Lower lobe of right lung (tissue), 2 donors: ENCODE data around the gene RAB6A. TPM values are rescaled to one million over a fixed set of nuclear protein-coding genes. Genes with fewer than 3 reads are reported as not detected.

Experiments
- ATAC-seq, 2 donors: fragments of 200-7000 bp; cut with Tn5 transposase; one replicate each; pipeline ENCODE4 v1.9.1; 2020 to 2022; ENCODE audit warnings: mild to moderate bottlenecking in 2 of 2, moderate library complexity in 2 of 2
- DNase-seq: peaks from one replicate; pipeline ENCODE4 v3.0.0-alpha.2; 2020
- H3K27ac ChIP-seq: fragments of 200-600 bp; one replicate; pipeline ENCODE4 v1.8.0; 2022
- H3K27me3 ChIP-seq: fragments of 200-600 bp; one replicate; pipeline ENCODE4 v1.8.0; 2022; ENCODE audit warnings: low read depth
- H3K36me3 ChIP-seq: fragments of 200-600 bp; one replicate; pipeline ENCODE4 v1.8.0; 2022; ENCODE audit warnings: mild to moderate bottlenecking
- H3K4me1 ChIP-seq: fragments of 200-600 bp; one replicate; pipeline ENCODE4 v1.8.0; 2022
- H3K4me3 ChIP-seq: fragments of 200-600 bp; one replicate; pipeline ENCODE4 v1.8.0; 2022; ENCODE audit warnings: mild to moderate bottlenecking
- H3K9me3 ChIP-seq: fragments of 200-600 bp; one replicate; pipeline ENCODE4 v1.8.0; 2022
- intact Hi-C: fragments of 100-400 bp; cut with DNase I; formaldehyde crosslinking; loops from one replicate; pipeline ENCODE4 v1.11.0; 2022
- total RNA-seq: library from RNA; stranded (reverse); fragmentation: NEBNext Ultra II Directional; extraction: Animal tissue kit (Norgen Biotek cat#: 25700); gene quantifications from one replicate; pipeline ENCODE4 v1.2.1, GENCODE V29; 2021
- TF ChIP-seq, protein P1 (sequence below): fragments of 200-600 bp; IDR thresholded peaks from one replicate; pipeline ENCODE4 v1.8.0; 2022; ENCODE audit warnings: antibody characterized with exemption, mild to moderate bottlenecking
- donor health status: DM: no; HTN: yes; CAD: no; lungs with severe emphysema.

RAB6A gene
- total RNA-seq, 1 donor from 2014 or later, result 128 TPM

DNA sequence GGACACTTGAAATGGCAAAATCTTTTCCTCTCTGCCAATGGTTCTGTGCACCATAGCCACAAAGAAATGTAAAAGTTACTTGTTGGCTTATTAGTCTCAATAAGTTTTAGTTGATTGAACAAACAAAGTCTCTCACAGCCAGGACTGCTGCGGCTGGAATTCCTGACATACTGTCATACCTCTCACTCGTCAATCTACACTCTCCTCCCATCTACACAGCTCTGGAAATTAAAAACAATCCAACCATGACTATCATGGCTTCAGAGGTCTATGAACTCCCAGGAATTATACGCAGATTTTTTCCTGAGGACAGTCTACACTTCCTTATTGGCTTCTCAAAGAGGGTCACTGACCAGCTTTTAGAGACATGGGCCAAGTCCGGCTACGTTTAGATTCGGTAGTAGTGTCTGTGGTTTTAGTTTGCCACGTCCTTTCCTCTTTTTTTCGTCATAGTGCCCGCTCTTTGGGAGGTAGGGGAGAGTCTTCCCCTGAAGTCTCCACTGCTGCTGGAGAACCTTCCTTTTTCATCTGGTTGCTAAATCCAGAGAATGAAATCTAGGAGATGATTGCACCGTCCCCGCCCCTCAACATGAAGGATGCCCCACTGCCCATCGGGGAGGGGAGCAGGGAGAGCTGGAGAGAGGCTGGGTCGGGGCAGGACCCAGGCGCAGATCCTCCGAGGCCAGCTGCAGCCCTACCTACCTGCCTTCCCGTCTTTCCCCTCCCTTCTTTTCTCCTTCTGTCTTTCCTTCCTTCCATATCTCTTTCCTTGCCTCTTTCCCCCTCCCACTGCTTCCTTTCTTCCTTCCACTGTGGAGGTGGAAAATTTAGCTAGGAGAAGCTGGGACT is 115.5 kb downstream of the RAB6A start:
- H3K36me3 ChIP-seq, result no peaks in the 10 kb centered on the region
- intact Hi-C loops, result no loop called here
- H3K9me3 ChIP-seq, result no peaks in the 10 kb centered on the region
- no peak overlapping the region for H3K4me3 ChIP-seq
- ATAC-seq (no peak), DNase-seq (no peak)
- TF ChIP-seq, protein P1, sequence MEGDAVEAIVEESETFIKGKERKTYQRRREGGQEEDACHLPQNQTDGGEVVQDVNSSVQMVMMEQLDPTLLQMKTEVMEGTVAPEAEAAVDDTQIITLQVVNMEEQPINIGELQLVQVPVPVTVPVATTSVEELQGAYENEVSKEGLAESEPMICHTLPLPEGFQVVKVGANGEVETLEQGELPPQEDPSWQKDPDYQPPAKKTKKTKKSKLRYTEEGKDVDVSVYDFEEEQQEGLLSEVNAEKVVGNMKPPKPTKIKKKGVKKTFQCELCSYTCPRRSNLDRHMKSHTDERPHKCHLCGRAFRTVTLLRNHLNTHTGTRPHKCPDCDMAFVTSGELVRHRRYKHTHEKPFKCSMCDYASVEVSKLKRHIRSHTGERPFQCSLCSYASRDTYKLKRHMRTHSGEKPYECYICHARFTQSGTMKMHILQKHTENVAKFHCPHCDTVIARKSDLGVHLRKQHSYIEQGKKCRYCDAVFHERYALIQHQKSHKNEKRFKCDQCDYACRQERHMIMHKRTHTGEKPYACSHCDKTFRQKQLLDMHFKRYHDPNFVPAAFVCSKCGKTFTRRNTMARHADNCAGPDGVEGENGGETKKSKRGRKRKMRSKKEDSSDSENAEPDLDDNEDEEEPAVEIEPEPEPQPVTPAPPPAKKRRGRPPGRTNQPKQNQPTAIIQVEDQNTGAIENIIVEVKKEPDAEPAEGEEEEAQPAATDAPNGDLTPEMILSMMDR, result no peak
- peaks cover 8% of the 10 kb centered on the region for H3K27me3 ChIP-seq
- H3K4me1 ChIP-seq, result peaks cover 9% of the 10 kb centered on the region
- no peak overlapping the region for H3K27ac ChIP-seq

DNA sequence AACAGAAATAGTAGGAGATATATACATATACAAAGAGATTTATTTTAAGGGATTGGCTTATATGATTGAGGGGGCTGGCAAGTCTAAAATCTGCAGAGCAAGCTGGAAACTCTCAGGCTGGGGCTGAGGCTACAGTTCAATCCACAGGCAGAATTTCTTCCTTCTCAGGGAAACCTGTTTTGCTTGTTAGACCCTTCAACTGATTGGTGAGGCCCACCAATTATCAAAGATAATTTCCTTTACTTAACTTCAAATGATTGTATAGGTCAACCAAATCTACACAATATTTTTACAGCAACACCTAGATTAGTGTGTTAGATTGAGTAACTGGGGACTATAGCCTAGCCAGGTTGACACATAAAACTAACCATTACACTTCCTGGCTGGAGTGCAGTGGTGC is 119.2 kb downstream of the RAB6A start:
- intact Hi-C loops, result no loop called here
- H3K36me3 ChIP-seq, result no peaks in the 10 kb centered on the region

DNA sequence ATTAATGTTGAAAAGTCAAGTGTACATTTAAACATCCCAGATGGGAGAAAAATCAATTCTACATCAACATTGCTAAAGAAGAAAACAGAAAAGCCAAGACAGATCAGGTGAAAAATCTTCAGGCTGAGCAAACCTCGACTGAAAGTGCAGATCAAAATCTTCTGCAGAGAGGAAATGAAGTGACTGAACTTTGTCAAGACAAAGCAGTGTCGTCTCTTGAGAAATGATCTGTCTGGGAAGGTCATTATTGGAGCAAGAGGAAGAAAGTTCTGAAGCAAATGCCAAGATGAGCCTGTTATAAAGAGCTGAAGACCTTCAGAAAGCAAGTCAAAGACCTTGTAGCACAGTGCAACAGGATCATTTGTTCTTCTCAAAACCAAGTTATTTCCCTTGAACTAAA is 120.3 kb downstream of the RAB6A start:
- H3K4me1 ChIP-seq, result no peaks in the 10 kb centered on the region
- TF ChIP-seq, protein P1, result no peak
- H3K9me3 ChIP-seq, result no peaks in the 10 kb centered on the region
- H3K27ac ChIP-seq, result no peak overlapping the region
- no peak overlapping the region for H3K4me3 ChIP-seq
- intact Hi-C loops, result no loop called here
- H3K27me3 ChIP-seq, result peaks cover 8% of the 10 kb centered on the region
- no peak for DNase-seq
- no peaks in the 10 kb centered on the region for H3K36me3 ChIP-seq
- ATAC-seq, result no peak

More for the DNA sequence above, 119.2 kb downstream of the RAB6A start:
- H3K27me3 ChIP-seq, result peaks cover 8% of the 10 kb centered on the region
- H3K27ac ChIP-seq, result no peak overlapping the region
- no peak overlapping the region for H3K4me3 ChIP-seq
- TF ChIP-seq, protein P1, result no peak
- no peaks in the 10 kb centered on the region for H3K9me3 ChIP-seq
- no peaks in the 10 kb centered on the region for H3K4me1 ChIP-seq
- ATAC-seq (no peak), DNase-seq (no peak)

DNA sequence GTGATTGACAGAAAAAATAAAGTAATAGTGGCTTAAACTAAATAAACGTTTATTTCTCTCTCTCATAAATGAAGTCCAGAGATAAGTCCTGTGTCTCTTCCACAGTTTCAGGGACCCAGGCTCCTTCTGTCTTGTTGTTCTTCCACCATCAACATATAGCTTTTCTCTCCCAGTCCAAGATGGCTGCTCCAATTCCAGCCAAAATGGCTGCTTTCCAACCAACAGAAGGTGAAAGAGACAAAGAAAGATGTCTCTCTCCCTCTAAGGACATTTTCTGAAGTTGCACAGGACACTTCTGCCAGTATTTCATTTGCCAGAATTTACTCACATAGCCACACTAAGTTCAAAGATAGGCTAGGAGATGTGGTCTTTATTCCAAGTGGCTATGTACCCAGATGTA is 123.9 kb downstream of the RAB6A start:
- no peak for DNase-seq
- no peaks in the 10 kb centered on the region for H3K36me3 ChIP-seq
- H3K27ac ChIP-seq, result no peak overlapping the region
- H3K4me1 ChIP-seq, result no peaks in the 10 kb centered on the region
- H3K27me3 ChIP-seq, result peaks cover 5% of the 10 kb centered on the region
- ATAC-seq, result no peak
- TF ChIP-seq, protein P1, result no peak
- H3K9me3 ChIP-seq, result no peaks in the 10 kb centered on the region
- intact Hi-C loops, result no loop called here
- H3K4me3 ChIP-seq, result no peak overlapping the region

DNA sequence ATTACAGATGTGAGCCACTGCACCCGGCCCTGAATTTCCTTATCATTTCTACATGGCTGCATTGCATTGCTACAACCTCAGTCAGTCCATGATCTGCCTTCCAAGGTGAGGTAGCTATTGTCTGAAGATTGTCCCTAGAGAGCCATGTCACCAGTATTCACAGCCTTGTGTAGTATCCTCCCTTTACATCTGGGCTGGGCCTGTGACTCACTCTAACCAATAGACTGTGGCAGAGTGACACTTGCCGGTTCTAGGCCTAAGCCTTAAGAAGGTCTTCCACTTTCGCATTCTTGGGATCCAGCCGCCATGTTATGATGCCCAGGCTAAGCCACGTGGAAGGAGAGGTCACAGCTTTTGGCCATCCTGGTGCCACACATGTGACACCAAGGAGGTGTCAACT is 124.6 kb downstream of the RAB6A start:
- Histone ChIP-seq H3K27ac (no peak overlapping the region), H3K9me3 (no peaks in the 10 kb centered on the region), H3K27me3 (no peaks in the 10 kb centered on the region), H3K4me1 (no peaks in the 10 kb centered on the region), H3K4me3 (no peak overlapping the region), H3K36me3 (no peaks in the 10 kb centered on the region)
- ATAC-seq (no peak), DNase-seq (no peak)
- TF ChIP-seq, protein P1, result no peak
- intact Hi-C loops, result no loop called here
